HEK293T (cell line): ENCODE measurements around the gene AARS2.
"Not testable (repeated sequence)": the region's sequence is repeated elsewhere in the genome, so short reads cannot be mapped to it uniquely, and the experiment has no call there.

Experiments
- CTCF ChIA-PET: fragments of 350-600 bp; formaldehyde crosslinking; extraction: SDS; loops from one replicate; lab custom pipeline; 2021; ENCODE audit warnings: antibody characterized with exemption, inconsistent platforms; lab: Yijun Ruan, JAX
- POLR2A ChIA-PET: fragments of 350-600 bp; formaldehyde crosslinking; extraction: SDS; loops from one replicate; lab custom pipeline; 2020; ENCODE audit warnings: antibody characterized with exemption, inconsistent platforms; lab: Yijun Ruan, JAX
- DNase-seq: peaks from one replicate; pipeline ENCODE4 v3.0.0; 2012; ENCODE audit warnings: mixed read lengths; ENCODE audit errors: extremely low spot score
- ARNT ChIP-seq: fragments of 450-650 bp; IDR thresholded peaks from 2 replicates; pipeline ENCODE4 v1.6.1; 2017; ENCODE audit warnings: mild to moderate bottlenecking
- BHLHE40 ChIP-seq: fragments of 450-650 bp; IDR thresholded peaks from 2 replicates; pipeline ENCODE4 v1.6.1; 2016; ENCODE audit warnings: mild to moderate bottlenecking, moderate library complexity, borderline replicate concordance
- CTBP1 ChIP-seq: fragments of 450-650 bp; IDR thresholded peaks from 2 replicates; pipeline ENCODE4 v1.6.1; 2016; ENCODE audit warnings: borderline replicate concordance
- ELF4 ChIP-seq: fragments of 450-650 bp; IDR thresholded peaks from 2 replicates; pipeline ENCODE4 v1.6.1; 2017; ENCODE audit warnings: antibody characterized with exemption
- FOXA1 ChIP-seq: fragments of 450-650 bp; IDR thresholded peaks from 2 replicates; pipeline ENCODE4 v1.6.1; 2016; ENCODE audit warnings: mild to moderate bottlenecking
- FOXK2 ChIP-seq: fragments of 450-650 bp; IDR thresholded peaks from 2 replicates; pipeline ENCODE4 v1.6.1; 2016; ENCODE audit warnings: mild to moderate bottlenecking
- FOXM1 ChIP-seq: fragments of 450-650 bp; IDR thresholded peaks from 2 replicates; pipeline ENCODE4 v1.6.1; 2017; ENCODE audit warnings: mild to moderate bottlenecking, borderline replicate concordance
- HDGF ChIP-seq: fragments of 450-650 bp; IDR thresholded peaks from 2 replicates; pipeline ENCODE4 v1.6.1; 2017; ENCODE audit warnings: antibody characterized with exemption, borderline replicate concordance
- L3MBTL2 ChIP-seq: fragments of 450-650 bp; conservative IDR thresholded peaks from 2 replicates; pipeline ENCODE4 v1.6.1; 2016; ENCODE audit warnings: mild to moderate bottlenecking
- LEF1 ChIP-seq: fragments of 450-650 bp; IDR thresholded peaks from 2 replicates; pipeline ENCODE4 v1.6.1; 2017; ENCODE audit warnings: mild to moderate bottlenecking, borderline replicate concordance
- NFRKB ChIP-seq: fragments of 450-650 bp; IDR thresholded peaks from 2 replicates; pipeline ENCODE4 v1.6.1; 2016; ENCODE audit warnings: mild to moderate bottlenecking, moderate library complexity
- SP1 ChIP-seq: fragments of 450-650 bp; IDR thresholded peaks from 2 replicates; pipeline ENCODE4 v1.6.1; 2017
- SUZ12 ChIP-seq: fragments of 450-650 bp; IDR thresholded peaks from 2 replicates; pipeline ENCODE4 v1.6.1; 2016; ENCODE audit warnings: mild to moderate bottlenecking
- TARDBP ChIP-seq: fragments of 450-650 bp; IDR thresholded peaks from 2 replicates; pipeline ENCODE4 v1.6.1; 2016
- ZNF384 ChIP-seq: fragments of 450-650 bp; IDR thresholded peaks from 2 replicates; pipeline ENCODE4 v1.6.1; 2016
- TF ChIP-seq, protein P1 (sequence below): fragments of 450-650 bp; IDR thresholded peaks from 2 replicates; pipeline ENCODE4 v1.6.1; 2016

Gene AARS2

DNA sequence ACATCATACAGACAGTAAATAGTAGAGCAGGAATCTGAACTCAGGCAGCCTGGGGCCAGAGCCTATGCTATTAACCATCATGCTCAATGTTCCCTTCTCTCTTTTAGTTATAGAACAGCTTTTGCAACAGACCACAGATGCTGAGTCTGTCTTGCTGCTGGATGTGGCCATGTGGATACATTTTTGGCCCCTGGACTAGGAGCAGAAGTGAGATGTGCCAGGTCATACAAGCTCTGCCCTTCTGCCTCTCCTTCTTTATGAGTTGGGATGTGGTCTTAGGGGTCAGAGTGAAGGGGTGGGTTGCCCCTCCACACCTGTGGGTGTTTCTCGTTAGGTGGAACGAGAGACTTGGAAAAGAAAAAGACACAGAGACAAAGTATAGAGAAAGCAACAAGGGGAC lies 14.6 kb upstream of the AARS2 start:
- ChIA-PET CTCF (interaction anchor here (1.0 kb wide), 1 partner anchor 15 kb away, joined by 3 read pairs; the partner anchor contains the start of gene AARS2), POLR2A (no interaction called here)
- no peak for TF ChIP-seq SUZ12
- TF ChIP-seq NFRKB: no peak
- no peak for TF ChIP-seq SP1
- TF ChIP-seq BHLHE40: no peak
- TF ChIP-seq TARDBP: no peak
- TF ChIP-seq CTBP1: no peak
- no peak for TF ChIP-seq FOXM1
- TF ChIP-seq, protein P1, sequence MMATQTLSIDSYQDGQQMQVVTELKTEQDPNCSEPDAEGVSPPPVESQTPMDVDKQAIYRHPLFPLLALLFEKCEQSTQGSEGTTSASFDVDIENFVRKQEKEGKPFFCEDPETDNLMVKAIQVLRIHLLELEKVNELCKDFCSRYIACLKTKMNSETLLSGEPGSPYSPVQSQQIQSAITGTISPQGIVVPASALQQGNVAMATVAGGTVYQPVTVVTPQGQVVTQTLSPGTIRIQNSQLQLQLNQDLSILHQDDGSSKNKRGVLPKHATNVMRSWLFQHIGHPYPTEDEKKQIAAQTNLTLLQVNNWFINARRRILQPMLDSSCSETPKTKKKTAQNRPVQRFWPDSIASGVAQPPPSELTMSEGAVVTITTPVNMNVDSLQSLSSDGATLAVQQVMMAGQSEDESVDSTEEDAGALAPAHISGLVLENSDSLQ: no peak
- TF ChIP-seq LEF1: no peak
- TF ChIP-seq L3MBTL2: no peak
- TF ChIP-seq FOXK2: no peak
- TF ChIP-seq ZNF384: no peak
- no peak for TF ChIP-seq HDGF
- TF ChIP-seq ELF4: no peak
- no peak for TF ChIP-seq ARNT
- TF ChIP-seq FOXA1: no peak
- DNase-seq: no peak

DNA sequence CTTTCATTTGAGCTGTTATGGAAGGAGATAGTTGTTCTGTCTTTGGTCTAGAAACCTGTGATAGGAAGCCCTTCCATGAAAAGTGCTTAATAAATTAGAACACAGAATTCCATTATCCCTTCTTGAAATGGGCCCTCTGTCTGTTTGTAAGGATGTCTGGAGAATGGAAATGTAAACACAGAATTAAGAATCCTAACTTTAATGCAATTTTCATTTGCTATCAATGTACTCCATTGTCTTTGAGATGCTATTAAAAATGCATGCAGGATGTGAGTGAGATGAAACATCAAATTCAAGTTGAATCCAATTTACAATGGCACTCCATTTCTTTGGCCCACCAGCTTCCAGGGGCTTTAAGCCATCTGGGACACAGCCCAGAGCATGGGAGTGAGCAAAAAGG lies 13.9 kb upstream of the AARS2 start:
- POLR2A ChIA-PET: no interaction called here
- no peak for DNase-seq
- TF ChIP-seq ARNT (no peak), ZNF384 (no peak), FOXA1 (no peak), SP1 (no peak), L3MBTL2 (no peak), CTBP1 (no peak), HDGF (no peak), BHLHE40 (no peak), TARDBP (no peak), NFRKB (no peak)
- CTCF ChIA-PET: interaction anchor here (1.0 kb wide), 1 partner anchor 14 kb away, joined by 3 read pairs; the partner anchor contains the start of gene AARS2

DNA sequence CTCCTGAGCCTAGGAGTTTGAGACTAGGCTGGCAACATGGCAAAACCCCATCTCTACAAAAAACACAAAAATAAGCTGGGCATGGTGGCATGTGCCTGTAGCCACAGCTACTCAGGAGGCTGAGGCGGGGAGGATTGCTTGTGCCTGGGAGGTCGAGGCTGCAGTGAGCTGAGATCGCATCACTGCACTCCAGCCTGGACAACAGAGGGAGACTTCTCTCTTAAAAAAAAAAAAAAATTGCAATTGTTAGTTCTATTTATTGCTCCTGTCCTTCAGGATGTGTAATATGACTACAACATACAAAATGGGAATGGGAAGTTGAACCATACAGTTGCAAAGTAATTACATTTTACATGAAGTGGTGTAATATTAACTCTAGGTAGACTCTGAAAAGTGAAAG lies 8.1 kb upstream of the AARS2 start:
- no peak for DNase-seq
- TF ChIP-seq CTBP1: no peak
- no peak for TF ChIP-seq LEF1
- no peak for TF ChIP-seq BHLHE40
- TF ChIP-seq TARDBP: no peak
- no peak for TF ChIP-seq ZNF384
- no peak for TF ChIP-seq NFRKB
- TF ChIP-seq HDGF: no peak
- TF ChIP-seq FOXA1: no peak
- no peak for TF ChIP-seq ARNT
- TF ChIP-seq, protein P1: no peak
- no peak for TF ChIP-seq SUZ12
- TF ChIP-seq SP1: no peak
- no peak for TF ChIP-seq L3MBTL2
- TF ChIP-seq FOXM1: no peak
- no peak for TF ChIP-seq FOXK2
- TF ChIP-seq ELF4: no peak
- ChIA-PET CTCF (interaction anchor here (1.5 kb wide), 1 partner anchor 9 kb away, joined by 4 read pairs; no protein-coding TSS in a partner anchor), POLR2A (interaction anchor here (1.2 kb wide), 1 partner anchor 8 kb away, joined by 6 read pairs; the partner anchor contains the start of gene AARS2)

DNA sequence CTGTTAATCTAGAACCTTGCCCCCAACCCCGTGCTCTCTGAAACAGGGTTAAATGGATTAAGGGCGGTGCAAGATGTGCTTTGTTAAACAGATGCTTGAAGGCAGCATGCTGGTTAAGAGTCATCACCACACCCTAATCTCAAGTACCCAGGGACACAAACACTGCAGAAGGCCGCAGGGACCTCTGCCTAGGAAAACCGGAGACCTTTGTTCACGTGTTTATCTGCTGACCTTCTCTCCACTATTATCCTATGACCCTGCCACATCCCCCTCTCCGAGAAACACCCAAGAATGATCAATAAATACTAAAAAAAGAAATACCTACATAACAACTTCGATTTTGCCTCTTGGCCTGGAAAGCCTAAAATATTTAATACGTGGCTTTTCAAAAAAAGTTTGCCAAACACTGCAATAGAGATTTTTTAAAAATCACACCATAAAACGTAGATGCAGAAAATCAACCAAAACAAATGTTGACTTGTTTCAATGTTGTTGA lies 4.0 kb upstream of the AARS2 start:
- DNase-seq, CTCF ChIA-PET, POLR2A ChIA-PET: not testable (repeated sequence)

DNA sequence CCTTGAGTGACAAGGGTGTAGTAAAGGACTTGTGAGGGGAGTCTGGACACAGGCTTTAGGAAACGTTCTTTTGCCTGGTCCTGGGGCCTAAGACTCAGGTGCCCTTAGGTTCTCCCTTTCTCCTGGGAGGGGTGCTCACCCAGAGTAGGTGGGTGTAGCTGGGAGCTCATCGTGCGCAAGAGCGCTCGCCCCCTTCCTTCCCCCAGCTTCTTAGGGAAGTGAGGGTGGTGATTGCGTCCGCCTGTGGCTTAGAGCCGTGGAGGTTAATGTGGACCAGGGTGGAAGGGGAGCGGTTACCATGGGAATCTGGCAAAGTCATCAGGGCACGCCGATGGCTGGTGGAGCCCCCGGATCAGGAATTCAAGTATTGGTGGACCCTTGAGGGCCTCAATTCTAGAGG lies 3.3 kb upstream of the AARS2 start:
- no peak for TF ChIP-seq ZNF384
- no peak for TF ChIP-seq HDGF
- no peak for TF ChIP-seq L3MBTL2
- TF ChIP-seq BHLHE40: no peak
- TF ChIP-seq LEF1: no peak
- no peak for TF ChIP-seq ARNT
- TF ChIP-seq, protein P1: no peak
- TF ChIP-seq TARDBP: no peak
- TF ChIP-seq CTBP1: no peak
- no peak for TF ChIP-seq SP1
- TF ChIP-seq ELF4: no peak
- no peak for TF ChIP-seq FOXM1
- ChIA-PET POLR2A (no interaction called here), CTCF (no interaction called here)
- DNase-seq: no peak

DNA sequence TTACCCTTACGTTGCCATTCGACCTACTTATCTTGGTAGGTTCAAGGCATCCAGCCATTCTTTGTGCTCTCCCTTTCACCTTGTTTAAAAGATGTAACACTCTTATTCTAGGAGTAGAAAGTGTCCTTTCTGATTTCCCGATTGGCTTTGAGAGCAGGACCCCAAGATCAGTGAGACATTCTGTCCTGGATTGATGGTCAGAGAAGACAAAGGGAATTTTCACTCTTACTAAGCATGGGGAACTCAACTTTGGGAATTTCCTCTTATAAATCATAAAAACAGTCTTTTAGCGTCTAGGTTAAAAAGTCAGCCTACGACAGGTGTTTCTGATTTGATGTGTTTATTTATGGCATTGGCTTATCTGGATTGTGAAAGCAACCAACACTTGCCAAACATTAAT lies 2.8 kb upstream of the AARS2 start:
- TF ChIP-seq FOXK2 (no peak), L3MBTL2 (no peak), CTBP1 (no peak), SP1 (no peak), HDGF (no peak), NFRKB (no peak), ZNF384 (no peak)
- TF ChIP-seq, protein P1: no peak
- CTCF ChIA-PET: interaction anchor here (1.9 kb wide), 1 partner anchor 11 kb away, joined by 8 read pairs; no protein-coding TSS in a partner anchor
- POLR2A ChIA-PET: no interaction called here
- DNase-seq: no peak
